EL (cell line): ENCODE data around the gene ZBTB7C.

Source experiments
- DNase-seq: peaks from one replicate; pipeline ENCODE4 v3.0.0-alpha.2; 2016

Gene ZBTB7C

GRCh38 chr18:48417985-48418384 is 8.8 kb upstream of the ZBTB7C start:
- no peak for DNase-seq

GRCh38 chr18:48413342-48413741 is 4.2 kb upstream of the ZBTB7C start:
- DNase-seq: no peak

- DNase-seq: peak; percentile 38
Observed at GRCh38 chr18:48412339-48412929, 3.3 kb upstream of the ZBTB7C start.

GRCh38 chr18:48410095-48410920 is 1.1 kb upstream of the ZBTB7C start:
- peak; percentile 86 for DNase-seq

GRCh38 chr18:48409591-48410094 is 460 bp upstream of the ZBTB7C start:
- no peak for DNase-seq

- DNase-seq: no peak
Observed at GRCh38 chr18:48408111-48408726, 964 bp downstream of the ZBTB7C start.

GRCh38 chr18:48407358-48407757 is 1.8 kb downstream of the ZBTB7C start:
- no peak for DNase-seq

- no peak for DNase-seq
Observed at GRCh38 chr18:48405978-48406377, 3.2 kb downstream of the ZBTB7C start.

GRCh38 chr18:48404716-48405507 is 4.3 kb downstream of the ZBTB7C start:
- DNase-seq: peak; percentile 36

- DNase-seq: no peak
Observed at GRCh38 chr18:48402953-48403352, 6.2 kb downstream of the ZBTB7C start.

GRCh38 chr18:48399303-48400075 is 9.7 kb downstream of the ZBTB7C start:
- no peak for DNase-seq

GRCh38 chr18:48398074-48398473 is 11.1 kb downstream of the ZBTB7C start:
- no peak for DNase-seq

- no peak for DNase-seq
Observed at GRCh38 chr18:48397021-48397420, 12.2 kb downstream of the ZBTB7C start.

- no peak for DNase-seq
Observed at GRCh38 chr18:48396561-48396960, 12.6 kb downstream of the ZBTB7C start.

GRCh38 chr18:48395646-48396045 is 13.5 kb downstream of the ZBTB7C start:
- no peak for DNase-seq

GRCh38 chr18:48394176-48394575 is 15.0 kb downstream of the ZBTB7C start:
- DNase-seq: no peak

- DNase-seq: no peak
Observed at GRCh38 chr18:48393776-48394175, 15.4 kb downstream of the ZBTB7C start.

- no peak for DNase-seq
Observed at GRCh38 chr18:48393170-48393569, 16.0 kb downstream of the ZBTB7C start.

- DNase-seq: no peak
Observed at GRCh38 chr18:48392268-48392667, 16.9 kb downstream of the ZBTB7C start.

- DNase-seq: no peak
Observed at GRCh38 chr18:48391868-48392267, 17.3 kb downstream of the ZBTB7C start.

GRCh38 chr18:48390641-48391040 is 18.5 kb downstream of the ZBTB7C start:
- no peak for DNase-seq

GRCh38 chr18:48388478-48388877 is 20.7 kb downstream of the ZBTB7C start:
- DNase-seq: no peak
